ENCODE measurements around the gene RAD23B.

The RAD23B gene

GRCh38 chr9:107281922-107282667, 984 bp upstream of the RAD23B start:
- in situ Hi-C loops (cut with MboI; ENCODE audit: low pct_unique_long_range_greater_than_20kb, low sequenced_read_pairs, unreplicated experiment) = no loop called here
- no peak for TF ChIP-seq CTCF (IDR thresholded peaks at IDR 0.05; ENCODE audit: extremely low read depth, insufficient read depth, missing control alignments)
- DNase-seq (ENCODE audit: low spot score) = peak; percentile 19

- DNase-seq (ENCODE audit: low spot score) = peak; percentile 53
- TF ChIP-seq CTCF (IDR thresholded peaks at IDR 0.05; ENCODE audit: extremely low read depth, insufficient read depth, missing control alignments) = no peak
- in situ Hi-C loops (cut with MboI; ENCODE audit: low pct_unique_long_range_greater_than_20kb, low sequenced_read_pairs, unreplicated experiment) = no loop called here
Measured at GRCh38 chr9:107283623-107284616, 841 bp downstream of the RAD23B start.

GRCh38 chr9:107284636-107285035, 1.6 kb downstream of the RAD23B start:
- no peak for DNase-seq (ENCODE audit: low spot score)
- in situ Hi-C loops (cut with MboI; ENCODE audit: low pct_unique_long_range_greater_than_20kb, low sequenced_read_pairs, unreplicated experiment) = no loop called here
- no peak for TF ChIP-seq CTCF (IDR thresholded peaks at IDR 0.05; ENCODE audit: extremely low read depth, insufficient read depth, missing control alignments)

GRCh38 chr9:107285286-107285685, 2.2 kb downstream of the RAD23B start:
- TF ChIP-seq CTCF (IDR thresholded peaks at IDR 0.05; ENCODE audit: extremely low read depth, insufficient read depth, missing control alignments) = no peak
- in situ Hi-C loops (cut with MboI; ENCODE audit: low pct_unique_long_range_greater_than_20kb, low sequenced_read_pairs, unreplicated experiment) = no loop called here
- DNase-seq (ENCODE audit: low spot score) = no peak

GRCh38 chr9:107286057-107286456, 3.0 kb downstream of the RAD23B start:
- TF ChIP-seq CTCF (IDR thresholded peaks at IDR 0.05; ENCODE audit: extremely low read depth, insufficient read depth, missing control alignments) = no peak
- DNase-seq (ENCODE audit: low spot score) = no peak
- in situ Hi-C loops (cut with MboI; ENCODE audit: low pct_unique_long_range_greater_than_20kb, low sequenced_read_pairs, unreplicated experiment) = no loop called here

GRCh38 chr9:107288701-107289100, 5.6 kb downstream of the RAD23B start:
- no peak for TF ChIP-seq CTCF (IDR thresholded peaks at IDR 0.05; ENCODE audit: extremely low read depth, insufficient read depth, missing control alignments)
- DNase-seq (ENCODE audit: low spot score) = no peak
- in situ Hi-C loops (cut with MboI; ENCODE audit: low pct_unique_long_range_greater_than_20kb, low sequenced_read_pairs, unreplicated experiment) = no loop called here

All from GM13977 (cell line).